Epithelial cell of proximal tubule (primary cell): ENCODE measurements around the gene RABAC1. TPM values are rescaled to one million over a fixed set of nuclear protein-coding genes. Genes with fewer than 3 reads are reported as not detected.

Experiments used
- DNase-seq: peaks from one replicate; pipeline ENCODE4 v3.0.0-alpha.2; 2011; ENCODE audit warnings: low read depth
- H3K4me3 ChIP-seq: 2 replicates; pipeline ENCODE4 v1.5.1; 2011; ENCODE audit warnings: low read depth, mild to moderate bottlenecking, low read length
- CTCF ChIP-seq: conservative IDR thresholded peaks from 2 replicates; pipeline ENCODE4 v1.5.1; 2012; ENCODE audit warnings: low read depth, mild to moderate bottlenecking, low read length
- total RNA-seq: library from RNA; depleted of rRNA; stranded (reverse); fragments of >200 nt; gene quantifications from 2 replicates; pipeline ENCODE4 v1.2.3, GENCODE V29; 2015

The RABAC1 gene
- total RNA-seq, 1 donor from 2014 or later, result 161 TPM

- no peak for TF ChIP-seq CTCF
- peak overlapping the region; percentile 14 for H3K4me3 ChIP-seq
- DNase-seq, result no peak
These were observed 31.5 kb downstream of the RABAC1 start for GRCh38 chr19:41927497-41928192.

GRCh38 chr19:41926763-41927496, 32.2 kb downstream of the RABAC1 start:
- H3K4me3 ChIP-seq, result no peak overlapping the region
- no peak for DNase-seq
- TF ChIP-seq CTCF, result no peak

- no peak for TF ChIP-seq CTCF
- no peak overlapping the region for H3K4me3 ChIP-seq
- no peak for DNase-seq
These were observed 32.9 kb downstream of the RABAC1 start for GRCh38 chr19:41926028-41926762.

- no peak for DNase-seq
- no peak for TF ChIP-seq CTCF
These were observed 33.7 kb downstream of the RABAC1 start for GRCh38 chr19:41925208-41926003.

GRCh38 chr19:41924151-41925145, 34.7 kb downstream of the RABAC1 start:
- no peak overlapping the region for H3K4me3 ChIP-seq
- DNase-seq, result no peak
- TF ChIP-seq CTCF, result no peak

More at GRCh38 chr19:41925208-41926003, 33.7 kb downstream of the RABAC1 start:
- H3K4me3 ChIP-seq, result no peak overlapping the region
